Activated CD8-positive, alpha-beta memory T cell treated with anti-CD3 and anti-CD28 coated beads, Interleukin-2, amount 50 U/mL, for 1 hour (primary cell): ENCODE measurements around the gene AAMP.
A peak's percentile ranks its signal among the peaks of the same experiment; 100 is the strongest.

ENCODE experiments used
- DNase-seq: peaks from one replicate; pipeline ENCODE4 v3.0.0-alpha.2; 2020; ENCODE audit errors: extremely low read depth

AAMP gene

GRCh38 chr2:218293715-218294429 is 23.9 kb upstream of the AAMP start:
- no peak for DNase-seq

- no peak for DNase-seq
Observed at GRCh38 chr2:218292048-218293014, 22.4 kb upstream of the AAMP start, which contains the start of gene TMBIM1. TMBIM1 (minus strand) TSS chr2:218292503; CDS start chr2:218282141, 10,362 bp downstream.

DNA sequence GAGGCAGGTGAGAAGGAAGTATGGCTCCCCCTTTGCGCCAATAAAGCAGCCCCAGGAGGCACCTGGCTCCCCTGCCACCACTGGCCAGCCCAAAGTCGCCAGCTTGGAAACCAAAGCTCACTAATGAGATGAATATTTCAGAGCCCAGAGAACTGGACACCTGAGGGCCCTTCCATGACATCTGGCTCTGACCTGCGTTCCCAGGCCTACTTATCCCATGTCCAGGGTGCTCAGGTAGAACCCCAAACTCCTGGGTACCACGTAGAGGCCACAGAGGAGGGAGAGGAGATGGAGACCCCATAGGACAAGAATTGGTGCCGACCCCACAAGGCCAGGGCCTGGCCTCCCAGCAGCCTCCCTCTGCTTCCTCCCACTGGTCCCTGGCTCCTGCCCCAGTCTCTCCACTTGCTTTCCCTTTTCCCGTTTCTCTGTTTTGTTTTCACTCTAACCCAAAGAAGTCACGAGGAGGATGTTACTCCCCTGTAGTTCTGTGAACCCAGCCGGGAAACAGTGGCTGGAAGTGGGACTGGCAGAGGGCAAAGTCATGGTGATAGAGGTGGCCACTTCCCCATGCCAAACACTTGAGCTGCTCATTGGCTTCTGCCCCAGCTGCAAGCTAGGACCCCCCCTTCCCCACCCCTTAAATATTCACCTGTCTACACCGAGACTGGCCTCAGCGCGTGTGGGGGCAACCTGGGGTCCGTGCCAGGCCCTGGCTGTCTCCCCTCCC is 21.5 kb upstream of the AAMP start:
- no peak for DNase-seq

DNA sequence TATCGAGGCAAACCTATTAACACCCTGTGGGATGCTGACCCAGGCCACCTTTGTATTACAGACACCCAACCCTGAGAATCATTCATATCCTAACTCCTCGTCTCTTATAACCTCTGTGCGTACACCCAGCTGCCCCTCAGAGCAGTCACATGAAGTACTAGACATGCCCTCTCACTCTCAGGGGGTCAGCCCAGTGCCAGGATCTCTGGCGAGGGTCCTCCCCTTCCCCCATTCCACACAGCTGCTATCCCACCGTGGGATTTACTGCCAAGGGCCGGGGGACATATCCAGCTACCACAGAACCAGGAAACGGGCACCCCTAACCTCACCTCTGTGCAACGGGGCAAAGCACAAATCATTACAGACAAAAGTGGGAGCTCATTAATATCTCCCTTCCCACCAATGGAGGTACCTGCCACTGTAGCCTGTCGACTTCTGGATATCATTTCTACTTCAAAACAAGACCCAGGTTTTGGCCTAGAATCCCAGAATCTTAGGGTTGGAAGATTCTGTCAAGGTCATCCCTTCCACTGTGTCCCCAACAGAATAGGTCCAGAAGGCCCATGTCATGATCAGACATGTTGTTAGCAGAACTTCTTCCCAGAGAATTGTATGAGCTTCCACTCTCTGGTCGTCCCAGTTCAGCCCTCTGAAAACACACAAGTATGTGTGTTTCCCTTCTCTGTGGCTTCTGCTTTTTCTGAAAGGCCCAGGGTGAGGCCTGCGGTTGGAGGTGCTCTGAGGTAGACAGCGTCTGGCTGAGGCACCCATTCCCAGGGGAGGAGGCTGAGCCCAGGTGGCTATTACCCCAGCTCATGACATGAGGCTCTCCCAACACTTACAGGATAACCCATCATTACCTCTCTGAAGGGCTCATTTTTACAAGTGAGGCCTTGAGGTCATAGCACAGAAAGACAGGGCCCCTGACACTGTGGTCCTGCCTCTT is 20.7 kb upstream of the AAMP start:
- peak; percentile 55 for DNase-seq

DNA sequence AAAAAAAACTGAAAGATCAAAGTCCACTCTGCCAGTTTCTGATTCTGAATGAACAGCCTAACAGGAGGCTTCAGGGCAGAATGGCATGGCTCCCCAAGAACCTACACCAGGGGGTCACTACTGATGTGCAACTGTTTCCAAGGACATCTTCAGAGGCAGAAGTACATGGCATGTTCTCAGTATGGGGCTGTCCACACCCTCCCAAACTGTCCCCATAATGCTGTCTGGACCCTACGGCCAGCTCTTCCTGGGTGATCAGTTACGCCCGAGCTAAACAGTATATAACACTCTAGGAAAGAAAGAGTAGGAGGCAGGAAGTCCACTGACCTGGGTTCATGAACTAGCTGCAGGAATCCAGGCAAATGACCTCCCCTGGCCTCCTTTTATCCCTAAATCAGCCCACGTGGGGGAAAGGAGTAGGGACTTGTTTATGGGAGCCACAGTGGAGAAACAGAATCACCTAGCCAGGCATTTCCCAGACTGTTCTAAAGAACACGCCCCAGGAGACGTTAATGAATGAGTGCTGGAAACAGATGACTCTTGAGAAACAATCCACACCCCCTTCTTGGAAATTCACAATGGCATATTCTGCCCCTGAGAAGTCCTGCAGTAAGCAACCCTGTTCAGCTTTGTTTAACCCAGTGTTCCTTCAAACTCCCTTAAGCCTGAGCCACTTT is 19.8 kb upstream of the AAMP start:
- no peak for DNase-seq

GRCh38 chr2:218286570-218287459 is 16.9 kb upstream of the AAMP start:
- DNase-seq = peak; percentile 81

DNA sequence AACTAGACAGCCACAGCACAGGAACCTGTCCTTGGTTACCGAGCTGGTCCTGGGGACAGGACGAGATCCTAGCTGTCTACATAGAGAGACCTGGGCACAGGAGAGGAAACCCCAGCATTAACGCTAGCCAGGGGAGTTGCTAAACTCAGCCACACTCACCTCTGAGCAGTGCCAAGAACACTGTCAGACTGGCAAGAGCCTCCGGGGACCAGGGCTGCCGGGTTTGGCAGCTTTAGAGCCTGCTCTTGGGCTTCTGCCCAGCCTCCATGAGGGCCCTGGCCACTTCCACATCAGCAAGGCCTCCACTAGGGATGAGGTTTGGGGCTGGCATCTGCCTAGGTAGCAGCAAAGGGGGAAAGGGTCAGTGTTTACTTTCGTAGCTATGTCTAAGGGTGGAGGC is 15.7 kb upstream of the AAMP start:
- no peak for DNase-seq

- no peak for DNase-seq
Observed at GRCh38 chr2:218284106-218284811, 14.3 kb upstream of the AAMP start.

DNA sequence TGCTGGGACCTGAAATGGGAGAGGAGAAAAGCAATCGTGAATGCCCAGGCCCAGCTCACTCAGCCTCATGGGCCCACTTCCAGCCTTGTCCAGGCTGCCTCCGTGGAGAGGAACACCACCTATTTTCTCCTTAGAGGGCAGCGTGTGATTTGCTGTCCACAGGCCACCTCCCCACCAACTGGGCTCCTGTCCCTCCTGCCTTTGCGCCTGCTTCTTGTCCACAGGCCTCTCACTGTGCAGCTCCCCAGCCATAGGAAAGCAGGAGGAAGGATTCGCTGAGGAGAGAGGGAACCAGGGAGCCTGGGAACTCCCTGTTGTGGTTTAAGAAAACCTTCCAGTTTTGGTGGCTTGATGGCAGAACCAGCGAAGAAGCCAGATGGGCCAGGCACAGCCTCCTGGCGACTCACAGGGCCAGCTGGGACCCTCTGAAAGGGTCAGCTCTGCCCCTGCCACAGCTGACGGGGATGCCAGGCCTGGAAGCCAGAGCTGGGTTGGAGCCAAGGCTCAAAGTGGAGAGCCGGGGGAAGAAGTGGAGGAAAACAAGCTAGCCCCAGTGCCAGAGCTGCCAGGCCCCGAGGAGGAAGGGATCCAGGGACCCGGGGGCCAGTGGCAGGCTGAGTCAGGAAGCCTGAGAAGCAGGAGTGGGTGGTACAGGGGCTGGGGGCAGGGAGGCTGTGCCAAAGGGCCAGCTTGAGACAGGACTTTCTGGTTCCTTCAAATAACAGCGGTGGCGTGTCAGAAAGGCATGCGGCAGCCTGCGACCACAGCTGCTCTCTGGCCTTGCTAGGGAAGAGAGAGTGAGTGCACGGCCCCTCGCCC is 12.4 kb upstream of the AAMP start:
- DNase-seq = no peak

DNA sequence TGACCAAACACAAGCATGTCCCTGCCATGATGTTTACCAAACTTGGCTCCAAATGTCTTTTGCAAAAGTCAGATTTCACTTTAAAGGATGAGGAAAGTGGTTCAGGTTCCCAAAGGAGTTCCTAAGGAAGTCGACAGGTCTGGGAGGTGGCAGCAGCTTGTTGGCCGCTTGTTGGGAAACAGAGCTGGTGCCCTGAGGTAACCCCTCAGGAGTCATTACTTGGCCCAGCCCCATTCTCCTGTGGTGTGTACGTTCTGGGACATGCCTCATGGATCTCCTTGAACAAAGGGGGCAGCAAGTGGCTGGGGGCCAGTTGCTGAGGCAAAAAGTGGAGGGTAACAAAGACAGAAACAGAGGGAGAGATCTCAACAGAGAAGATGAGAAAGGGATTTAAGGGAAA is 11.5 kb upstream of the AAMP start:
- no peak for DNase-seq

DNA sequence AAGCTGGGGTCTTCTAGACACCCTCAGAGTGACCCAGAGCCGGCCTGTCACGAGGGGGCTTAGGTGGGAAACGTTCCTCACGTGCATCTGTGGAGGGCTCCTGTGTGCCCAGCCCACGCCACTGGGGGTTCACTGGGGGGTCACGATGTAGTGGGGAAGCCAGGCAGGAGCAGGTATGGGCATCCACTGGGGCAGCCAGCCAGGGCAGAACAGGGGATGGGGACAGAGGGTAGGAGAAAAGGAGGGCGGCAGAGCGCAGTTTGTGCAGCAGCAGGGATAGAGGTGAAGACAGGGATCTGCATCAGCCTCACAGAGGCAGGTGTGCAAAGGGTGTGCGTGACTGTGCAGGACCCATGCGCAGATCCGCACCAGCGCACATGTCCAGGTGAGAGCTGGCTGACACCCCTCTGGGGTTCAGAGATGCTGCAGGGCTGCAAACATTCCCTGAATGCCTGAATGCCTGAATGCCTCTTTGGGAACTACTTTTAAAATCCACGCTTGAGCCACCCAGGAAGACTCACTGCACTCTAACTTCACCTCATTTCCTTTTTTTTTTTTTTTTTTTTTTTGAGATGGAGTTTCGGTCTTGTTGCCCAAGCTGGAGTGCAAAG is 10.4 kb upstream of the AAMP start:
- DNase-seq = no peak

DNA sequence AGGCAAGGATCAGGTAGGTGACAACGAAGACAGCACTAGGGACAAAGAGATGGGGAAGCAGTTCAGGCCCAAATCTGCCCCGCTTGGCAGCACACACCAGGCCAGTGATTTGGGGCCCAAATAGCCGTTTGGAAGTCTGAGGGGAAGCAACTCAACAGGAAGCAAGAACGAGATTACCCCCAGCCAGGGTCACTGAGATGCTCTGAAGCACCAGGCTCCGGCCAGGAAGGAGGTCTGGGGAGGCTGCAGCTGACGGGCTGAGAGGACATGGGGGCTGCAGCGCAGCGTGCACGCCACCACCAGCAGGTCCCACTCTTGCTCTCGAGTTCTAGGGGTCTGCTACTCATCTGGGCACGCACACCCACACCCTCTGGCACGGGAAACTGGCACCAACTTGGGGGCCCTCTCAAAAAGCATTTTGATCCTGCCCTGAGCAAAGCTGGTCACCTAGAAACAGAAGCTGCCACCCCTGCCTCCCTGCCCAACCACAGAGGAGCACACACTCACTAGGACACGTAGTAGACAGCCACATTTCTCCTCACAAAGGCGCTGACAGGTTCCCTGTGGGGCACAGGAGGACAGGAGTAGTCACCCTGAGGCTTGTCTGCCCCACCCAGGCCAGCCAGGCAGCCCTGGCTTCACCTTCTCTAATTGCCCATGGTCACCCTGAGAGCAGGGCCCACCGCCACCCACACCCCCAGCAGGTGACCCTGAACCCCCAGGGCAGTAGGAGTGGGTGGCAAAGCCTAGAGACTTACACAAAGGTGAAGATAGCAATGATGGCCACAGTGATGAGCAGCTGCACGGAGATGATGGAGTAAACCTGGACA is 8.8 kb upstream of the AAMP start:
- no peak for DNase-seq

DNA sequence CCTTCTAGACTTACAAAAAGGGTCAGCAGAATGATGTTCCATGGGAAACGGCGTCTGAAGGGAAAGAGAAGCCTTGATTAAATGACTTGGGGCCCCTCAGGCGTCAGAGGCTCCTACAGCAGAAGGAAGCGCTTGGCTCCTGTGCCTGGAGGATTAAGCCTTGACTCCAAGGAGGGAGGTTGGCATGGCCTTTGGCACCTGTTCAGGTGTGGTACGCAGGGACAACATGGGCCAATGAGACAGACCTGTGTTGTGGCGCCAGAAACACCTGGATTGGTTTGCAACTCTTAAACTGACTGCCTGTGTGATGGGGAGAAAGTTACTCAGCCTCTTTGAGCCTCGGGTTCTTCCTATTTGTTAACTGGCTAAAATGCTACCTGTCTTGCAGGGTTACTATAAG is 8.0 kb upstream of the AAMP start:
- DNase-seq = no peak

GRCh38 chr2:218276986-218277755 is 7.2 kb upstream of the AAMP start:
- no peak for DNase-seq

- DNase-seq = no peak
Observed at GRCh38 chr2:218275371-218276072, 5.6 kb upstream of the AAMP start.
